Memory B cell (primary cell): ENCODE data around the gene MTCL3.

Experiments
- ATAC-seq: fragments of 150-1000 bp; cut with Tn5 transposase; 2 replicates; pipeline ENCODE4 v1.10.0; 2021; ENCODE audit warnings: low read depth, mild to moderate bottlenecking, moderate library complexity
- DNase-seq, 2 donors: peaks; one replicate each; pipeline ENCODE4 v3.0.0; 2022; ENCODE audit warnings: low spot score in 2 of 2
- H3K27ac Mint-ChIP-seq: one replicate; pipeline ENCODE4 v1.8.0; 2022; ENCODE audit warnings: mild to moderate bottlenecking, moderate library complexity, mixed read lengths
- H3K27me3 Mint-ChIP-seq: one replicate; pipeline ENCODE4 v1.8.0; 2022; ENCODE audit warnings: mixed read lengths
- H3K36me3 Mint-ChIP-seq: one replicate; pipeline ENCODE4 v1.8.0; 2022; ENCODE audit warnings: mild to moderate bottlenecking, mixed read lengths
- H3K4me1 Mint-ChIP-seq: one replicate; pipeline ENCODE4 v1.8.0; 2022; ENCODE audit warnings: mixed read lengths
- H3K4me3 Mint-ChIP-seq: one replicate; pipeline ENCODE4 v1.8.0; 2022; ENCODE audit warnings: mild to moderate bottlenecking, moderate library complexity, mixed read lengths
- H3K9me3 Mint-ChIP-seq: one replicate; pipeline ENCODE4 v1.8.0; 2022; ENCODE audit warnings: mixed read lengths

The MTCL3 gene

DNA sequence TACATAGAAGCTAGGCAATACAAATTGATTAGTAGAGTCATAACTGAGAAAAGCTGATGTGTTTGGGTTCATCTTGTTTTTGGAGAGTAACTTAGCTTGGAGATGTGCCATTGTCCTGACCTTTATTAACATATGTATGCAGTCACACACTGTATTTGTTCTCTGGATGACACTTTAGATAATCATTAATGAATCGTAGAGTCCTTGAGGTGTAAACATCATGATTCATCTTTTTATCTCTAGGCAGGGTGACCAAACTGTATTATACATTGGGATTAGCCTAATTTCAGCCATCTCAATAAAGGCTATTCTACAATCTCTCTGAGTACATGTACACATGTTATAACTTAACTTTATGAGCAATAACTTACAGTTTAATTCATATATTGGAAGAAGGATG is 3.6 kb upstream of the MTCL3 start:
- no peak overlapping the region for H3K27ac Mint-ChIP-seq
- H3K27me3 Mint-ChIP-seq: peaks cover 23% of the 10 kb centered on the region
- no peaks in the 10 kb centered on the region for H3K9me3 Mint-ChIP-seq
- H3K4me1 Mint-ChIP-seq: peaks cover 6% of the 10 kb centered on the region
- no peak for DNase-seq
- ATAC-seq: no peak
- no peaks in the 10 kb centered on the region for H3K36me3 Mint-ChIP-seq
- no peak overlapping the region for H3K4me3 Mint-ChIP-seq

DNA sequence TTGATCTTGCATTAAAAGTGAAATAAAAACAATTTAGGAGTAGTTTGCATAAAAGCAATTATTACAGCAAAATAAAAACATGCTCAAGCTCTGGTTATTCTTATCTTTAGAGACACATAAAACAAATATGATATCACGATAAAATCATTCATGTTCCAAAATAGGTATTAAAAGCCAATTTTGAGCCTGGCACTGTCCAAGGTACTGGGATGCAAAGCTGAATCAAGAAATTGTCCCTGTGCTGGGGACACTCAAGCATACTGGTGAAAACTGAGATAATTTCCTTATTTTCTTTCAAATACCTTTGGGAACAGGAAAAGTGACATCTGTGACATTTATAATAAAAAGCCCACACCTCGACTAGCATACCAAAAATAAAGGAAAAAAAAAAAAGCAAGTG is 931 bp upstream of the MTCL3 start:
- Mint-ChIP-seq H3K27me3 (peaks cover 21% of the 10 kb centered on the region), H3K36me3 (no peaks in the 10 kb centered on the region), H3K4me1 (peaks cover 17% of the 10 kb centered on the region), H3K9me3 (no peaks in the 10 kb centered on the region), H3K4me3 (no peak overlapping the region), H3K27ac (no peak overlapping the region)
- DNase-seq: no peak
- ATAC-seq: no peak

DNA sequence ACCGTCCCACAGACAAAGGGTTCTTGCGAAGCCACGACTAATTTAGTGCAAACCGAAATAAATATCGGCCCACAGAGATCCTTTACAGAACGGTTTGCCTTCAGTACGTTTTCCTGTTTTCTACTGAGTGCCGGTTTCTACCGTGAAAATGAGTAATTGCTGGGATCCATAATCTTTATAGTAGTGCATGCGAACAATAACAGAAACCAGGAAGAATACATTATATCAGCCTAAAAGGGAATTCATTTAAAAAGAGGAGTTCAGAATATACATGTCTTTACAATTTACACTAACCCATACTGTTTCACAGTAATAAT is 292 bp upstream of the MTCL3 start:
- Mint-ChIP-seq H3K9me3 (no peaks in the 10 kb centered on the region), H3K4me3 (no peak overlapping the region), H3K36me3 (no peaks in the 10 kb centered on the region), H3K27me3 (peaks cover 21% of the 10 kb centered on the region), H3K4me1 (peaks cover 20% of the 10 kb centered on the region), H3K27ac (no peak overlapping the region)
- DNase-seq (no peak), ATAC-seq (no peak)

DNA sequence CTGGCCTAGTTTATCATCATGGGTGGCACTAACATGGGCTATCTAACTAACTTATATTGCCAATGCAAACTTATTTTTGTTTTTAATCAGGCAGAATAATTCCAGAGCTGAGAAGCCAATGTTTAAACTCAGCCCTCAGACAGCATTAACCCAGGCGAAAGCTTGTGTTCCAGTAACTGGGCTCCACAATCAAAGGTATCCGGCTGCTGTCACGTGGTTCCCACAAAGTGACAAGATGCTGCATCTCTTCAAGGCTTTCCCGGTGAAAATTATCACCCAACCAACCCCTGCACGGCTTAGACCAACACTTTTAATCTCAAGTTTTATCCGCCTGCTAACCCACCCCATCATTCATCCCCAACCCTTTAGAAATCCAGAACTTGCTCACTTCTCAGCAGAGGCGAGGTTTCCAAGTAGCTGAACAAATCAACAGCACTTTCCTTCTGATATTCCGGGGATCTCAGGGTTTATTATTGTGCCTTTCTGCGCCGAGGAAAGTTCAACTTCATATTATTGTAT is 885 bp downstream of the MTCL3 start:
- Mint-ChIP-seq H3K9me3 (no peaks in the 10 kb centered on the region), H3K4me3 (no peak overlapping the region), H3K27me3 (peaks cover 16% of the 10 kb centered on the region), H3K27ac (no peak overlapping the region), H3K36me3 (no peaks in the 10 kb centered on the region), H3K4me1 (peaks cover 20% of the 10 kb centered on the region)
- DNase-seq (no peak), ATAC-seq (no peak)

DNA sequence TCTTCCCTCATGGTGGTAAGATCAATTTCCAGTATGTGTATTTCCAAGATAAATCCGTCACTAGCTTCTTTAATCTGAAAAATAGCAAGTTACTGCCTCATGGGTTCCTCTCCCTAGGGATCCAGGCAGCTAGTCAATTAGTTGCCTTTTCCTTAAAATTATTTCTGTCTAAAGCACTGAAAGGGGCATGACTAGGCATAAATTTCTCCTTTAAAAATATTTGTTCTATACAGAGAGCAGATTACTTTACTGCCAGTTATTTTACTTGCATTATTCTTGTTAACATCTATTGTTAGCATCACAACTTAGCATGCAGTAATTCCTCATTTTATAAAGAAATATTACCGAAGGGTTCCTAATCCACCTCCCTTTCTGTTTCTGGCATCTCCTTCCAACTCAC is 1.4 kb downstream of the MTCL3 start:
- DNase-seq (no peak), ATAC-seq (no peak)
- H3K27ac Mint-ChIP-seq: no peak overlapping the region
- H3K36me3 Mint-ChIP-seq: no peaks in the 10 kb centered on the region
- H3K9me3 Mint-ChIP-seq: no peaks in the 10 kb centered on the region
- H3K27me3 Mint-ChIP-seq: peaks cover 16% of the 10 kb centered on the region
- H3K4me1 Mint-ChIP-seq: peaks cover 20% of the 10 kb centered on the region
- no peak overlapping the region for H3K4me3 Mint-ChIP-seq

DNA sequence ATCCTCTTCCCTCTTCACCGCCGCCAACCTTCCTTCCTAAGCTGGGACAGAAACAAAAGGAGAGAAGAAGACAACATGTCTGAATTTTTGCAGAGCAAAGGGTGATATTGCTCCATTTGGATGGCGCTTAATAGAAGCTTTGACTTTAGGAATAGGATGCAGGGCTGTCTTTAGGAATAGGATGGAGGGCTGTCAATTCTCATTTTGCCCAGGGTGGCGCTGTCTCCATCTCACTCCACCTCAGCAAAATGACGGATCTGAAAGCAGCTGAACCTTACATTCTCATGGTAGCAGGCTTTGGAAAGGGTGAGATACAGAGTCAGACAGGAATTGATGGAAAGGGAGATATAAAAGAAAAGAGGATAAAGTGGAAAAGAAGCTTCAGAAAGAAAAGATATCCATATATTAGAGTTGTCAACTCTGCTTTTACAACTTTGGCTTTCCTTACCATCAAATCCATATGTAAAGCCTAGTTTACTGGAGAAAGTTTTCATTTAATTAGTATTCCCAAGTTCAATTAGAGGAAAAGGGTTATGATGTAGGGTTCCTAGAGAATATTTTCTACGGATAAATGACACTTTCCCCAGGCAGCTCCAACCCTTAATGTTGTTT is 2.4 kb downstream of the MTCL3 start:
- Mint-ChIP-seq H3K4me1 (peaks cover 20% of the 10 kb centered on the region), H3K36me3 (no peaks in the 10 kb centered on the region), H3K9me3 (no peaks in the 10 kb centered on the region), H3K4me3 (peak overlapping the region; percentile 82), H3K27ac (no peak overlapping the region), H3K27me3 (peaks cover 10% of the 10 kb centered on the region)
- DNase-seq: peak in 1 of 2 donors; percentile 34
- ATAC-seq: peak; percentile 53

DNA sequence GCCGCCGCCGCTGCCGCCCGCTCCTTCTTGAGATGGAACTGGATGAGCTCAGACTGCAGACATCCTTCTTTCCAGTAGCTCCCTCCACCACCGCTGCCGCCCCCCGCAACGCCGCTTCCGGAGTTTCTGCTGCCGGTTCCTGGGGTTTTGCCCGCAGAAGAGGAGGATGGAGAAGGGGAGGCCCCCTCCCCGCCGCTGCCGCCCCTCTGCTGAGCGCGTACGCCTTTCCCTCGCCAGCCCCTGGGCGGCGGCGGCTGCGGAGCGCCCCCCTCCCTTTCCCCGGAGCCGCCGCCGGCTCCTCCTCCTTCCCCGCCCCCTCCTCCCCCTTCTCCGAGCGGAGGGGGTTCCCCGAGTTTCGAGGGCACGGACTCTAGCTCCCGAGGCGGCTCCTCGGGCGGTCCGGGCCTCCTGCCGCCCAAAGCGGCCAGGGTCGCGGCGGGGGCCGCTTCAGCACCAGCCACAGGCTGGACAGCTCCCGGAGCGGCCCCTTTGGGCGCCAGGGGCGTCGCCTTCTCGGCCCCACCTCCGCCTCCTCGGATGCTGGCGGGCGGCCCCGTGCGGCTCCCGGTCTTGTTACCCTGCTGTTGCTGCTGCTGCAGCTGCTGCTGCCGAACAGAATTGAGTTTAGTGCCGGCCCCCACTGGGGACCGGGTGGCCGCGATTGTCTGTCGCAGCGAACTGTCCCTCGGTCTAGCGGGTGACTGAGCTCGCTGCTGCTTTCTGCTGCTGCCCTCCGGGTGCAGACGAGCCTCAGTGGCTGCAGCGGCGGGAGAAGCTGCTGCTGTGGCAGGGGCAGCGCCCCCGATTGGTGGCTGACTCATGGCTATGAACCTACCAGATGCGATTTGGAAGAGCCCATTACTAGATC is 3.1 kb downstream of the MTCL3 start:
- Mint-ChIP-seq H3K4me3 (peak overlapping the region; percentile 82), H3K9me3 (no peaks in the 10 kb centered on the region), H3K27ac (no peak overlapping the region), H3K27me3 (peaks cover 6% of the 10 kb centered on the region), H3K36me3 (no peaks in the 10 kb centered on the region), H3K4me1 (peaks cover 20% of the 10 kb centered on the region)
- DNase-seq (peak; percentile 62 to 71), ATAC-seq (peak; percentile 75)

DNA sequence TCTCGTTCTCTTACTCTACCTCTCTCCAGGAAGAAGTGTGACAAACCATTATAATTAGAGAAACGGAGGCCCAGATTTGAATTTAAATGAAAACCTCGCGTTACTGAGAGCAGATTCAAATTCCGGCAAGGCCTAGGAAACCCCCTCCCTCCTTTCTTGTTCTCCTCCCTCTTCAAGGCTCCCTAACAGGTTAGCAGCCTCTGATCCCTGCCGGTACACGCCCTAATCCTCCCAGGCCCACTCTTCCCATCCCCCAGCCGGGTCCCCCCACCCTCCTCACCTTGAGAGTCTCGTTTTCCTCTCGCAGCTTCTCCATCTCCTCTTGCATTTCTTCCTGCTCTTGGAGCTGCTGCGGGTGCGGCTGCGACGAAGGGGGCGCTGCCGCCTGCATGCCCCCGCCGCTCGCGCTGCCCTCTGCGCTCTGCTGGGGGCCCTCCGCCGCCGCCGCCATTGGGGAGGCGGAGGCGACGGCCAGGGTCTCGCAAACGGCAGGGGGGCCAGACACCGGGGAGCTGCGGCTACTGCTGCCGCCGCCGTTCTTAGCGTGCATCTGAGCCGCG is 3.8 kb downstream of the MTCL3 start:
- peaks cover 20% of the 10 kb centered on the region for H3K4me1 Mint-ChIP-seq
- no peaks in the 10 kb centered on the region for H3K36me3 Mint-ChIP-seq
- peak overlapping the region; percentile 14 for H3K27ac Mint-ChIP-seq
- ATAC-seq (peak; percentile 20), DNase-seq (no peak)
- H3K4me3 Mint-ChIP-seq: peak overlapping the region; percentile 82
- no peaks in the 10 kb centered on the region for H3K9me3 Mint-ChIP-seq
- peaks cover 6% of the 10 kb centered on the region for H3K27me3 Mint-ChIP-seq

DNA sequence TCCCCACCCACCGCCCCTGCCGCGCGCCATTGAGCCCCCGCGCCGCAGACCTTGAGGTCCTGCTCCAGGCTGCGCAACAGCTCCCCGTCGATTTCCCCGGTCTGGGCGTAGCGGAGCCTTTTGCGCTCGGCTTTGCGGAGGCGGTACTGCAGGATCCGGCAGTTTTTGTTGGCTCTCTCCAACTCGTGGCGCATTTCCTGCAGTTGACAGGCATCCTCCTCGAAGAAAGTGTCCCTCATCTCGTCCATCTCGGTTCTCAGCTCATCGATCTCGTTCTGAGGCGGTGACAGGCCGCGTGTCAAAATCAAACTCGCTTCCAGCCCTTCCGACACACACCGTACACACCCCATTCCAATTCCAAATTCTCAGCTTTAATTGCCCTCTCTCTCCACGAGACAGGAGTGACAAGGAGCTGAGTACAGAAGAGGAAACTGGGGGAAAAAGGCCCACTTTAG is 4.3 kb downstream of the MTCL3 start:
- Mint-ChIP-seq H3K27ac (peak overlapping the region; percentile 14), H3K4me1 (peaks cover 20% of the 10 kb centered on the region), H3K27me3 (peaks cover 6% of the 10 kb centered on the region), H3K4me3 (peak overlapping the region; percentile 82), H3K9me3 (no peaks in the 10 kb centered on the region), H3K36me3 (peaks cover 2% of the 10 kb centered on the region)
- DNase-seq (no peak), ATAC-seq (no peak)

DNA sequence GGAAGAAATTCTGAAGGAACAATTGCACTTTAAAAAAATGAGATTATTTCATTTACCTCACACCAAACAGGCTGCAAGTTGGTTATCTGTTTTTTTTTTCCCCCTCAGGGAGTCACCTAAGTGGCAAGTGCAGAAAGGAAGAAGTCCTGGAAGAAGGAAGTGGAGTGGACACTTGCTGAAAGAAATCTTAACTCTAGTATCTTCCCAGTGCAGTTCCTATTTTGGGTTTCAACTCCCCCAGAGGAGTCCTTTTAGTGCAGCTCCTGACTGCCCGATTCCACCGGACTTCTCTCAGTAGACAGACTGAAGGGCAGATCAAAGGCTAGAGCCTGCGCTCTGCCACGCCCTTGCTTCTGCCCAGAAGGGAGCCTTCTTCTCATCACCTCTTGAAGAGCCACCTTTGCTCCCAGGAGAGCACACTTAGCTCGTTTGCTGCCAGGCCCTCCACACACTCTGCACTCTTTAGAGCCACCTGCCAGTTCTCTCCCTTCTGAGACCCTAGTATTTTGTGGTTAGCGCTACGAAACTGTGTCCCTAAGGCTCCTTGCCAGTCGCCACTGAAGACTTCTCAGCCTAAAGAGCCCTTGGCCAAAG is 4.9 kb downstream of the MTCL3 start:
- H3K9me3 Mint-ChIP-seq: no peaks in the 10 kb centered on the region
- H3K36me3 Mint-ChIP-seq: peaks cover 2% of the 10 kb centered on the region
- ATAC-seq (no peak), DNase-seq (no peak)
- no peak overlapping the region for H3K27ac Mint-ChIP-seq
- H3K4me1 Mint-ChIP-seq: peaks cover 18% of the 10 kb centered on the region
- peak overlapping the region; percentile 82 for H3K4me3 Mint-ChIP-seq
- H3K27me3 Mint-ChIP-seq: peaks cover 3% of the 10 kb centered on the region

DNA sequence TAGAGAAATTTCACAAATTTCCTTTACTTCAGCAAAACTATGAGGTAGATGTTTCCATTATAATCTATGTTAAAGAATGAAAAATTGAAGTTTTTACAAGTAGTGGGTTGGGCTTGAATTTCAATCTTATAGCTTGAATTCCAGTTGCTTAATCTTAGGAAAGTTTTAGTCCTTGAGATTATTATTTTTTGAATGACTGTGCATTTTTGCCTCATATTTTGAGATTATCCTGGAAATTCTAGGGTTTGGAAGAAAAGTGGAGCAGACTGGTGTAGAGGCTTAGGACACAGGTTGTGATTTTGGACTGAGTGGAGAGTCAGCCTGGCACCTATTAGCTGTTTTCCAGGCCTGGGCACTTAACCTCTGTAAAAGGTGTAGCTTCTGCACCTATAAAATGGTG is 5.7 kb downstream of the MTCL3 start:
- no peaks in the 10 kb centered on the region for H3K27me3 Mint-ChIP-seq
- H3K36me3 Mint-ChIP-seq: peaks cover 2% of the 10 kb centered on the region
- ATAC-seq (no peak), DNase-seq (no peak)
- H3K9me3 Mint-ChIP-seq: no peaks in the 10 kb centered on the region
- H3K27ac Mint-ChIP-seq: no peak overlapping the region
- H3K4me1 Mint-ChIP-seq: peaks cover 14% of the 10 kb centered on the region
- no peak overlapping the region for H3K4me3 Mint-ChIP-seq

DNA sequence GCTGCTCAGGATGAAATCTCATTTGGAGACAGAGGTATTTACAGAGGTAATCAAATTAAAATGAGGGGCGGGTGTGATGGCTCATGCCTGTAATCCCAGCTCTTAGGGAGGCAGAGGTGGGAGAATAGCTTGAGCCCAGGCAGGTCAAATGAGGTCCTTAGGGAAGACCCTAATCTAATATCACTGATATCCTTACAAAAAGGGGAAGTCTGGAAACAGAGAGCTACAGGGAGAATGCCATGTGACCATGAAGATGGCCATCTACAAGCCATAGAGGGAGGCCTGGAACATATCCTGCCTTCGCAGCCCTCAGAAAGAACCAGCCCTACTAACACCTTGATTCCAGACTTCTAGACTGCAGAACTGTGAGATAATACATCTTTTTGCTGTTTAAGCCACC is 8.3 kb downstream of the MTCL3 start:
- Mint-ChIP-seq H3K36me3 (peaks cover 2% of the 10 kb centered on the region), H3K4me3 (no peak overlapping the region), H3K27me3 (no peaks in the 10 kb centered on the region), H3K27ac (no peak overlapping the region), H3K9me3 (no peaks in the 10 kb centered on the region), H3K4me1 (peaks cover 8% of the 10 kb centered on the region)
- DNase-seq: no peak
- no peak for ATAC-seq

DNA sequence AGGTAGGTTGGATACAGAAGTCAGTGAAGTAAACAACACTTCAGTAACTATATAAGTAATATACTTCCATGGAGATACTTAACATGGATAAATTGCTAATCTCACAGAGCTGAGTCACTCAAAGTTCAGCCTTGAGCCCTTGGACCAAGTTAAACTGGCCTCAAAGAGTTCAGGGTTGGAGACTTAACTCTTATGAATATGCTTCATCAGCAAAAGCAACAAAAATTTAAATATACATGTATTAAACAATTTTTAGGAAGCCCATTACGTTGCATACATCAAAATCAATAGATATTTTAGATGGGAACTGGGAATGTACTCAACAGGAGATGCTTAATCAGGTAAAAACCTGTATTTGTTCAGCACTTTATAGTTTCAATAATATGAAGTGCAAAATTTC is 12.2 kb downstream of the MTCL3 start:
- H3K27me3 Mint-ChIP-seq: no peaks in the 10 kb centered on the region
- ATAC-seq: no peak
- H3K4me1 Mint-ChIP-seq: no peaks in the 10 kb centered on the region
- H3K27ac Mint-ChIP-seq: no peak overlapping the region
- peaks cover 2% of the 10 kb centered on the region for H3K36me3 Mint-ChIP-seq
- H3K4me3 Mint-ChIP-seq: no peak overlapping the region
- H3K9me3 Mint-ChIP-seq: no peaks in the 10 kb centered on the region
- DNase-seq: no peak

DNA sequence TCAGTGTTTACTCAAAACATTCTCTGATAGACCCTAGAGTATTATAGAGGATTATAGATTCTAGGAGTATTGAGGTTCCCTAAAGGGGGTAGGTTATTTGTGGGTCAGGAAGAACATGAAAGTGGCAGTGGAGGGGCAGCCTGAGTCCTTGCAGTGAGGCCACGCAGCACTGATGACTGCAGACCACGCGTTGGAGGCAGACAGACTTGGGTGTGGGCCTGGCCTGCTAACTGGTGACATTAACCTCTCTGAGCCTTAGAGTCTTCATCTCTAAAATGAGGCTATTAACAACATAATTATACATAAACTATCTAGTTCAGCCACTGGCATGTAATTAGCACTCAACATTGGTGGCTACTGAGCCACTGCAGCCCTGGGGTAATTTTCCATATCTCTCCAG is 16.1 kb downstream of the MTCL3 start:
- Mint-ChIP-seq H3K36me3 (no peaks in the 10 kb centered on the region), H3K4me1 (no peaks in the 10 kb centered on the region), H3K27me3 (no peaks in the 10 kb centered on the region), H3K27ac (no peak overlapping the region), H3K9me3 (no peaks in the 10 kb centered on the region), H3K4me3 (no peak overlapping the region)
- ATAC-seq: no peak
- DNase-seq: no peak
